IMR-90 (cell line): ENCODE data around the gene LAMTOR1.

Source experiments
- CTCF ChIP-seq: conservative IDR thresholded peaks from 2 replicates; pipeline ENCODE4 v1.5.1; 2012; ENCODE audit warnings: mild to moderate bottlenecking, low read depth, low read length, improper control_type of control experiment
- NFE2L2 ChIP-seq: fragments of 150-350 bp; IDR thresholded peaks from 2 replicates; pipeline ENCODE4 v1.6.1; 2016; ENCODE audit warnings: low read depth, mild to moderate bottlenecking, low read length

- TF ChIP-seq NFE2L2 (no peak), CTCF (no peak)
These were observed 20.9 kb upstream of the LAMTOR1 start for GRCh38 chr11:72124046-72124445.
